HEK293 (cell line): ENCODE data around the gene NAPA.

ENCODE experiments used
- CTCF ChIP-seq: fragments of 450-650 bp; formaldehyde crosslinking; IDR thresholded peaks from 2 replicates; pipeline ENCODE4 v1.5.1; 2016; ENCODE audit warnings: missing biosample characterization, missing genetic modification characterization
- KLF9 ChIP-seq: fragments of 450-650 bp; formaldehyde crosslinking; IDR thresholded peaks from 2 replicates; pipeline ENCODE4 v1.5.1; 2016; ENCODE audit warnings: missing biosample characterization, missing genetic modification characterization, low read depth
- MYNN ChIP-seq: fragments of 450-650 bp; formaldehyde crosslinking; IDR thresholded peaks from 2 replicates; pipeline ENCODE4 v1.5.1; 2016; ENCODE audit warnings: missing biosample characterization, missing genetic modification characterization, borderline replicate concordance
- REST ChIP-seq: fragments of 450-650 bp; formaldehyde crosslinking; IDR thresholded peaks from 2 replicates; pipeline ENCODE4 v1.5.1; 2016; ENCODE audit warnings: missing biosample characterization, missing genetic modification characterization
- ZBTB1 ChIP-seq: fragments of 450-650 bp; formaldehyde crosslinking; IDR thresholded peaks from 2 replicates; pipeline ENCODE4 v1.5.1; 2016; ENCODE audit warnings: missing biosample characterization, missing genetic modification characterization
- ZBTB10 ChIP-seq: fragments of 450-650 bp; formaldehyde crosslinking; IDR thresholded peaks from 2 replicates; pipeline ENCODE4 v1.5.1; 2016; ENCODE audit warnings: missing biosample characterization, missing genetic modification characterization
- ZBTB17 ChIP-seq: fragments of 450-650 bp; formaldehyde crosslinking; IDR thresholded peaks from 2 replicates; pipeline ENCODE4 v1.5.1; 2016; ENCODE audit warnings: missing biosample characterization, missing genetic modification characterization
- ZEB2 ChIP-seq: fragments of 450-650 bp; formaldehyde crosslinking; IDR thresholded peaks from 2 replicates; pipeline ENCODE4 v1.5.1; 2016; ENCODE audit warnings: missing biosample characterization, missing genetic modification characterization
- ZNF24 ChIP-seq: fragments of 450-650 bp; formaldehyde crosslinking; IDR thresholded peaks from 2 replicates; pipeline ENCODE4 v1.5.1; 2016; ENCODE audit warnings: missing biosample characterization, missing genetic modification characterization
- ZNF37A ChIP-seq: fragments of 450-650 bp; IDR thresholded peaks from 2 replicates; pipeline ENCODE4 v1.5.1; 2018; ENCODE audit warnings: missing biosample characterization, missing genetic modification characterization
- ZNF501 ChIP-seq: fragments of 450-650 bp; formaldehyde crosslinking; IDR thresholded peaks from 2 replicates; pipeline ENCODE4 v1.5.1; 2016; ENCODE audit warnings: missing biosample characterization, missing genetic modification characterization
- ZNF830 ChIP-seq: fragments of 450-650 bp; IDR thresholded peaks from 2 replicates; pipeline ENCODE4 v1.5.0; 2018; ENCODE audit warnings: missing biosample characterization, missing genetic modification characterization, low read depth, mild to moderate bottlenecking, moderate library complexity
- ZXDB ChIP-seq: fragments of 450-650 bp; formaldehyde crosslinking; IDR thresholded peaks from 2 replicates; pipeline ENCODE4 v1.5.1; 2016; ENCODE audit warnings: missing biosample characterization, missing genetic modification characterization

- TF ChIP-seq CTCF (tag by site-specific recombination) (no peak), ZNF37A (tag by site-specific recombination) (no peak), ZNF501 (no peak), ZBTB1 (tag by site-specific recombination) (no peak), ZBTB17 (no peak), KLF9 (0 out of 2 replicates have a peak, but pooled peaks have one; percentile 19), REST (tag by site-specific recombination) (no peak), ZNF24 (tag by site-specific recombination) (no peak), MYNN (tag by site-specific recombination) (no peak), ZNF830 (tag by site-specific recombination) (no peak), ZBTB10 (tag by site-specific recombination) (no peak), ZXDB (tag by site-specific recombination) (no peak), ZEB2 (no peak)
Measured at GRCh38 chr19:47459477-47459876, 55.4 kb downstream of the NAPA start.
